HG02973 (cell line): ENCODE results near the gene C12orf54.
"Not testable (repeated sequence)": the region's sequence is repeated elsewhere in the genome, so short reads cannot be mapped to it uniquely, and the experiment has no call there.

Source experiments
- ATAC-seq: cut with Tn5 transposase; IDR thresholded peaks from one replicate; pipeline ENCODE4 v1.9.1; 2021; ENCODE audit warnings: moderate library complexity; ENCODE audit not compliant: unreplicated experiment

The C12orf54 gene

GRCh38 chr12:48482198-48482597, at the start of gene C12orf54:
Gene C12orf54, plus strand, starts transcription at chr12:48482498. Its CDS starts 799 bp downstream, at chr12:48483297.
- no peak for ATAC-seq

DNA sequence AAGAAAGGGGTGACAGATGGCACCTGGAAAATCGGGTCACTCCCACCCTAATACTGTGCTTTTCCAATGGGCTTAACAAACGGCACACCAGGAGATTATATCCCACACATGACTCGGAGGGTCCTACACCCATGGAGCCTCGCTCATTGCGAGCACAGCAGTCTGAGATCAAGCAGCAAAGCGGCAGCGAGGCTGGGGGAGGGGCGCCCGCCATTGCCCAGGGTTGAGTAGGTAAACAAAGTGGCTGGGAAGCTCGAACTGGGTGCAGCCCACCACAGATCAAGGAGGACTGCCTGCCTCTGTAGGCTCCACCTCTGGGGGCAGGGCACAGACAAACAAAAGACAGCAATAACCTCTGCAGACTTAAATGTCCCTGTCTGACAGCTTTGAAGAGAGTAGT, 48.3 kb upstream of the C12orf54 start:
- ATAC-seq: not testable (repeated sequence)

DNA sequence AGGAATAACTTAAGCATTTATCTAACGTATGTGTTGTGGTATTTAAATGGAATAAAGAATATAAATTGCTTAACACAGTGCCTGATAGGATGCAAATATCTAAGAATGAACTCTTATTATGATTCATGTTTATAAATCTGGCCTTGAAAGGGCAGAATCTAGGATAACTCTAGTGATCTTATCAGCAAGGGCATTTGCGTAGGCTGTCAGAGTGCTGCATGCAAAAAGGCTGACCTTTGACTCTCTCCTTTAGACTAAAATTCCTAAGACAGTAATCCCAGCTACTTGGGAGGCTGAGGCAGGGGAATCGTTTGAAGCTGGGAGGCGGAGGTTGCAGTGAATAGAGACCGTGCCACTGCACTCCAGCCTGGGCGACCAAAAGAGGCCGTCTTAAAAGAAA, 41.2 kb upstream of the C12orf54 start:
- no peak for ATAC-seq

- no peak for ATAC-seq
Observed at GRCh38 chr12:48442179-48442847, 40.0 kb upstream of the C12orf54 start.

DNA sequence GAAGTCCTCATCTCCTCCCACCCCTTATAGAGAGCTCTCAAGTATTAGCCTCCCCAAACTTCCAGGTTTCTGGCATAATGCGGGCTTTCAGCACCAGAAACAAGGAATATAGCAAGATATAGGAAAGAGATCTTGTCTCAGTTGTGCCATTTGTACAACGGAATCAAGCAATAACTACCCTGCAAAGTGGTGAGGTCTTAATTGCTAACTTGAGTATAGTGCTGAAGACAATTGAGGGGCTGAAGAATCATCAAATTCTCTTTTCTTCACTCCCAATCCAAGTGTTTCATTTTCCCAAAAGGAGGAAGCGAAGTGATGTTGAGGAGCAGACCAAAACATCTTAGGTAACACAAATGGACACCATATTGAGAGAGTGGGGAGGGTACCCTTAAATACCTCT, 36.8 kb upstream of the C12orf54 start:
- no peak for ATAC-seq

- ATAC-seq: no peak
Observed at GRCh38 chr12:48446161-48446776, 36.0 kb upstream of the C12orf54 start.

DNA sequence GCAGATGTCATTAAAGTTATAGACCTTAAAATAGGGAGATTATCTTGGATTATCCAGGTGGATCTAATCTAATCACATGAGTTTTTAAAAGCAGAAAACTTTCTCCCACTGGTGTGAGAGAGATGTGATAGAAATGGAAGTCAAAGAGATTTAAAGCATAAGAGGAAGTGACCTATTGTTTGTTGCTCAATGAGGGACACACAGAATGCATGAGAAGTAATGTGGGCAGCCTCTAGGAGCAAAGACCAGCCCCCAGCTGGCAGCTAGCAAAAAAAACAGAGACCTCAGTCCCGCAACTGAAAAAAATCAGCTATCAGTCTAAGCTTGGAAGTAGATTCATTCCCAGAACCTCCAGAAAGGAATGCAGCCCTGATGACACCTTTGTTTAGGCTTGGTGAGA, 34.5 kb upstream of the C12orf54 start:
- ATAC-seq: no peak

DNA sequence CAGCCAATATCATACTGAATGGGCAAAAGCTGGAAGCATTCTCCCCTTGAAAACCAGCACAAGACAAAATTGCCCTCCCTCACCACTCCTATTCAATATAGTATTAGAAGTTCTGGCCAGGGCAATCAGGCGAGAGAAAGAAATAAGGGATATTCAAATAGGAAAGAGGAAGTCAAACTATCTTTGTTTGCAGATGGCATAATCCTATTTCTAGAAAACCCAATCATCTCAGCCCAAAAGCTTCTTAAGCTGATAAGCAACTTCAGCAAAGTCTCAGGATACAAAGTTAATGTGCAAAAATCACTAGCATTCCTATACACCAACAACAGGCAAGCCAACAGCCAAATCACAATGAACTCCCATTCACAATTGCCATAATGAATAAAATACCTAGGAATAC, 30.9 kb upstream of the C12orf54 start:
- no peak for ATAC-seq

DNA sequence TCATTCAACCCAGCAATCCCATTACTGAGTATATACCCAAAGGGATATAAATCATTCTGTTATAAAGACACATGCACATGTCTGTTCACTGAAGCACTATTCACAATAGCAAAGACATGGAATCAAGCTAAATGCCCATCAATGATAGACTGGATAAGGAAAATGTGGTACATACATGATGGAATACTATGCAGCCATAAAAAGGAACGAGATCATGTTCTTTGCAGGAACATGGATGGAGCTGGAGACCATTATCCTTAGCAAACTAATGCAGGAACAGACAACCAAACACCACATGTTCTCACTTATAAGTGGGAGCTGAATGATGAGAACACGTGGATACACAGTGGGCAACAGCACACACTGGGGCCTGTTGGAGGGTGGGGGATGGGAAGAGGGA, 29.3 kb upstream of the C12orf54 start:
- not testable (repeated sequence) for ATAC-seq

DNA sequence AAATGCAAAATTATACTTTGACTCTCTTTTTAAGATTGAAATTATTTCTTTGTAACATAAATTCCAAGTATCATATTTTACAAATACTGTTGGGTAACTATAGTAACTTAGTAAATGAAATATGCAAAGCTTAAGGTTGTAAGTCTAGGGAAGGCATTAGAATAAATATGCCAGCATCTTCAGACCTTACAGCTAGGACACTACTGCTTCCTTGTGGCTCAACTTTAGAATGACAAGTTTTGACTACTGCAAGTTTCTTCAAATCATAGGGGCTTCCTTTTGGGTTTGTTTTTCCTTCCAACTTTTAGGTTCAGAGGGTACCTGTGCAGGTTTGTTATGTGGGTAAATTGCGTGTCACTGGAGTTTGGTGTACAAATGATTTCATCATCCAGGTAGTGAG, 27.6 kb upstream of the C12orf54 start:
- no peak for ATAC-seq

DNA sequence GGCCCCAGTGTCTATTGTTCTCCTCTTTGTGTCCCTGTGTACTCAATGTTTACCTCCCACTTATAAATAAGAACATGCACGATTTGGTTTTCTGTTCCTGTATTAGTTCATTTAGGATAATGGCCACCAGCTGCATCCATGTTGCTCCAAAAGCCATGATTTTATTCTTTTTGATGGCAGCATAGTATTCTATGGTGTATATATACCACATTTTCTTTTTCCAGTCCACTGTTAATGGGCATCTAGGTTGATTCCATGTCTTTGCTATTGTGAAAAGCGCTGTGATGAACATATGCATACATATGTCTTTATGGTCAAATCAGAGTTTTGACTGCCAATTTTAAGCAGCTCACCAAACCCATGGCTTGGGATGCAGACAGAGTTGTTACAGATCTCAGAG, 27.2 kb upstream of the C12orf54 start:
- ATAC-seq: no peak

DNA sequence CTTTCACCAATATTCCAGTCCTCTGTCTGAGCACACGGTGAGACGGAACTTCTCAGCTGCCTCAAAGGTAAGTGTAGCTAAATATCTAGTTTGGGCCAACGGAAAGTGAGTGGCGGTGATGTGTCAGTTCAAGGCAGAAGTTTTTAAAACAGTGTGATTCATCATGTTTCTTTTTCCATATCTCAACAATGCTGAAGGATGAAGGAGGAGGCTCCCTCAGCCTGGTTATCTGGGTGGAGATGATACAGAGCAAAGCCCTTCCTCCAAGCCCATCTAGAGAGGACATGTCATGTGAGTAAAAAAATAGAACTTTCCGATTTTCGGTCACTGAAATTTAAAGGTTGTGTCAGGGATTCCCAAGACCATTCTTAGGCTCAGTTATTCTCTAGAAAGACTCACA, 23.0 kb upstream of the C12orf54 start:
- ATAC-seq: no peak

DNA sequence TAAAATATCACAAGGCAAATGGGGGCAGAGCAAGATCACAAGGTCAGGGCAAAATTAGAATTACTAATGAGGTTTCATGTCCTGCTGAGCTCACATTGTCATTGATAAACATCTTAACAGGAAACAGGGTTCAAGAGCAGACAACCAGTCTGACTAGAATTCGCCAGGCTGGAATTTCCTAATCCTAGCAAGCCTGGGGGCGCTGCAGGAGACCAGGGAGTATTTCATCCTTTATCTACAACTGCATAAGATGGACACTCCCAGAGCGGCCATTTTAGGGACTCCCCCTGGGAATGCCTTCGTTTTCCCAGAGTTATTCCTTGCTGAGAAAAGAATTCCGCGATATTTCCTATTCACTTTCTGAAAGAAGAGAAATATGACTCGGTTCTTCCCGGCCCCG, 13.3 kb upstream of the C12orf54 start:
- ATAC-seq: not testable (repeated sequence)

DNA sequence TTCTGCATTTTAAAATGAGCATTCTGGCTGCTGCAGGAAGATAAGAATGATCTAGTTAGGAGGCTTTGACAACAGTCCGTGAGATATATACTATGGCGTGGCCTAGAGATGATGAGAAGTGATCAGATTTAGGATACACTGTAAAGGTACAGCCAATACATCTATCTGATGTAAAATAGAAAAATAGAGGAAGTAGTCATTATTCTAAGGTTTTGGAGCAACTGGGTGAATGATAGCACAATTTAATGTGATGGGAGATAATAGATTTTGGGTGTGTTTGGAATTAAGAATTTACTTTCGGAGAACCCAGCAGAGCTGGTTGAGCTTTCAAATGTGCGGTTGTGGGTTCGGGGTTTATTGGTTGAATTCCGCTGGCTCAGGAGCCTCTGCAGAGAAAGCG, 10.0 kb upstream of the C12orf54 start, which contains the start of gene ANP32D:
Gene ANP32D, plus strand, starts transcription at position 301 of the 400 bp plus-strand sequence. CDS start 106 bp downstream, outside the sequence.
- no peak for ATAC-seq

DNA sequence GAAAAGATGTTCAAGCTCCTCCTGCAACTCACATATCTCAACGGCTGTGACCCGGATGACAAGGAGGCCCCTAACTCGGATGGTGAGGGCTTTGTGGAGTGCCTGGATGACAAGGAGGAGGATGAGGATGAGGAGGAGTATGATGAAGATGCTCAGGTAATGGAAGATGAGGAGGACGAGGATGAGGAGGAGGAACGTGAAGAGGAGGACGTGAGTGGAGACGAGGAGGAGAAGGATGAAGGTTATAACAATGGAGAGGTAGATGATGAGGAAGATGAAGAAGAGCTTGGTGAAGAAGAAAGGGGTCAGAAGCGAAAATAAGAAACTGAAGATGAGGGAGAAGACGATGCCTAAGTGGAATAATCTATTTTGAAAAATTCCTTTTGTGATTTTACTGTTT, 9.2 kb upstream of the C12orf54 start:
- no peak for ATAC-seq

GRCh38 chr12:48474497-48474896, 7.8 kb upstream of the C12orf54 start:
- not testable (repeated sequence) for ATAC-seq

DNA sequence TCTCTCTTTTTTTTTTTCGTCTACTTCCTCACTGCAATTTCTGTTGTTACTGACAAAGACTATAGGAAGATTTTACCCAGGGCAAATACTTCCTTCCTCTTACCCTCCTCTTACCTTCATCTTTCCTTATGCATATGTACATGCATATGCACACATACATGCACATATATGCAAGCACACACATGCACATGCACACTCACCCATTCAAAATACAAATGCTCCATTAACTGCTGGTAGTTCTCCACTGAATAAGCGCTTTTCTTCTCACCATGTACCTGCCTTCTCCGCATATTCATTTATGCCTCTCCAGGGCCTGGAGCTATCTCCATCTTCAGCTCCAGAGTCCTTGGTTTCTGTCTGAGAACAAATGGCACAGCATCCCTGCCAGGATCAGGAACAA, 632 bp downstream of the C12orf54 start:
- no peak for ATAC-seq

GRCh38 chr12:48486261-48486660, 4.0 kb downstream of the C12orf54 start:
- ATAC-seq: no peak

DNA sequence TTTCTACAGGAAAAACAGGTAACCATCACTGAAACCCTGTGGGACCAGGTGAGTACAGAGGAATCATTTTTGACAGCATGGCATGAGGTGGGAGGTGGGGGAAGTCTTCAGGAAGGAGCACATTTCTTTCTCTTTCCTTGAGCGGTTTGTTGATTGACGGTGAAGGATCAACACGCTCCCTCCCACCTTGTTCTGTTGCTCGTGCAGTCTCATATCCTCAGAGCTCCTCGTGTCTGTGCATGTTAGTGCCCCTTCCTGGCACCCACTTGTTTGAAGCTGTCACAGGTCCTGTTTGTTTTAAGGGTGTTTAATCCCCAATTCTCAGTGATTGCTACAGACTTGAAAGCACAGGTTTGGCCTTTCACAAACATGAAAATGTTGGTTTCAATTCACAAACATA, 4.4 kb downstream of the C12orf54 start:
- ATAC-seq: no peak

DNA sequence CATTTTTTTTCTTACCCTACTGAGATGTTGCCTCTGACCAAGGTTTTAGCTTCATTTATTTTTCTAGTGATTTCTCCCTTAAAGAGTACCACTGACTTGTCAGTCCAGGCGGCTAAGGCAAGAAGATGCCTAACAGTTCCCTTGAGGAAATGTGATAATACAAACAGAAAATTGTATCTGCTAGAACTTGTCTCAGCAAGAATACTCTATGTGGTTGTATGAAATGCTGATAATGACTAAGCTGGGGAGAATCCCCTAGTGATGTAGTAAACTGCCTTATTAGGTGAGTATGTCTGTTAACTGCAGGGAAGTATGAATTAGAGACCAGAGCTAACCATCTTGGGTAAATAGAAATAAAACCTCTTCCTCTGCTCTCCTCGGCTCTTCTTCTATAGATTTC, 6.7 kb downstream of the C12orf54 start:
- ATAC-seq: peak; percentile 98

- not testable (repeated sequence) for ATAC-seq
Observed at GRCh38 chr12:48489456-48489855, 7.2 kb downstream of the C12orf54 start.

GRCh38 chr12:48500281-48500680, 18.0 kb downstream of the C12orf54 start:
- ATAC-seq: not testable (repeated sequence)

GRCh38 chr12:48506836-48507235, 24.5 kb downstream of the C12orf54 start:
- ATAC-seq: not testable (repeated sequence)
